NCI-H345 treated with DMSO at 0.1 percent for 48 hours (cell line): ENCODE data around the gene ARHGEF28.

Experiments
- DNase-seq: peaks from one replicate; lab custom pipeline; 2025; ENCODE audit not compliant: unreplicated experiment; lab: John Stamatoyannopoulos, UW

The ARHGEF28 gene, protein sequence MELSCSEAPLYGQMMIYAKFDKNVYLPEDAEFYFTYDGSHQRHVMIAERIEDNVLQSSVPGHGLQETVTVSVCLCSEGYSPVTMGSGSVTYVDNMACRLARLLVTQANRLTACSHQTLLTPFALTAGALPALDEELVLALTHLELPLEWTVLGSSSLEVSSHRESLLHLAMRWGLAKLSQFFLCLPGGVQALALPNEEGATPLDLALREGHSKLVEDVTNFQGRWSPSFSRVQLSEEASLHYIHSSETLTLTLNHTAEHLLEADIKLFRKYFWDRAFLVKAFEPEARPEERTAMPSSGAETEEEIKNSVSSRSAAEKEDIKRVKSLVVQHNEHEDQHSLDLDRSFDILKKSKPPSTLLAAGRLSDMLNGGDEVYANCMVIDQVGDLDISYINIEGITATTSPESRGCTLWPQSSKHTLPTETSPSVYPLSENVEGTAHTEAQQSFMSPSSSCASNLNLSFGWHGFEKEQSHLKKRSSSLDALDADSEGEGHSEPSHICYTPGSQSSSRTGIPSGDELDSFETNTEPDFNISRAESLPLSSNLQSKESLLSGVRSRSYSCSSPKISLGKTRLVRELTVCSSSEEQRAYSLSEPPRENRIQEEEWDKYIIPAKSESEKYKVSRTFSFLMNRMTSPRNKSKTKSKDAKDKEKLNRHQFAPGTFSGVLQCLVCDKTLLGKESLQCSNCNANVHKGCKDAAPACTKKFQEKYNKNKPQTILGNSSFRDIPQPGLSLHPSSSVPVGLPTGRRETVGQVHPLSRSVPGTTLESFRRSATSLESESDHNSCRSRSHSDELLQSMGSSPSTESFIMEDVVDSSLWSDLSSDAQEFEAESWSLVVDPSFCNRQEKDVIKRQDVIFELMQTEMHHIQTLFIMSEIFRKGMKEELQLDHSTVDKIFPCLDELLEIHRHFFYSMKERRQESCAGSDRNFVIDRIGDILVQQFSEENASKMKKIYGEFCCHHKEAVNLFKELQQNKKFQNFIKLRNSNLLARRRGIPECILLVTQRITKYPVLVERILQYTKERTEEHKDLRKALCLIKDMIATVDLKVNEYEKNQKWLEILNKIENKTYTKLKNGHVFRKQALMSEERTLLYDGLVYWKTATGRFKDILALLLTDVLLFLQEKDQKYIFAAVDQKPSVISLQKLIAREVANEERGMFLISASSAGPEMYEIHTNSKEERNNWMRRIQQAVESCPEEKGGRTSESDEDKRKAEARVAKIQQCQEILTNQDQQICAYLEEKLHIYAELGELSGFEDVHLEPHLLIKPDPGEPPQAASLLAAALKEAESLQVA (N-terminal part only)

DNA sequence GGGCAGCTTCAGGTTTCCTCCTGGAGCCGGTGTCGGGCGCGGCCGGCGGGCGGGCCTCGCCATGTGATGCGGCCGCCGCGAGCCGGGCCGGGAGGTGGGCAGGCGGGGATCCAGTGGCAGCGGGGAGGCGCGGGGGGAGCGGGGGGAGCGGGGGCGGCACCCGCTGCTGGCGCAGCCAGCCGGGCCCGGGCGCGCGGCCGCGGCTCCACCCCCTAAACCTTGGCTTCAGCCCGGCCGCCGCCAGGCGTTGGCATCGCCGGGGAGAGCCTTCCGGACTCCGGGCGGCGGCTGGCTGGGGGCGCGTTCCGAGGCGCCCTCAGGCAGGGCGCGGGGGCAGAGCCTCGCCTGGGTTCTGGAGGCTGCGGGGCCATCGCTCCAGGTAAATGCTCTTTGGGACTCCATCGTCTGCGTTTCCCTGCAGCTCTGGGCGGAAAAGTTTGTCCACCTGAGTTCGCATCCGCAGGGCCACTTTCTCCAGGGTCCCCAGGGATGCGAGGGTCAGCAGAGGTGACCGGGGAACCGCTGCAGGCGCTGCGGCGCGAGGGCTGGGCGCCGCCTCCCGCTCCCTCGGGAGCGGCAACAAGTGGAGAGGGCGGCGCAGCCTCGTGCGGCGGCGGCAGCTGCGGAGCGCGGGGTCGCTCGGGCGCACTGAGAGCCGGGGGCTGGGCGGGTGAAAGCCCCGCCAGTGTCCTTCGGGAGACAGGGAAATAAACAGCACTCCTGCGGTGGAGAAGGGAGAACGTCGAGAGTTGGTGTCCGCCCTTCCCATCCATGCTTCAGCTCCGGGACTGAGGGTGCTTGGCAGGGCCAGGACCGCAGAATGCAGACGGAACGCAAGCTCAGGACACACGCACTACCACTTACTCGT is at the start of gene ARHGEF28:
Gene ARHGEF28, plus strand, starts transcription at position 253 of the 868 bp plus-strand sequence. CDS start 58,656 bp downstream, outside the sequence.
- no peak for DNase-seq

DNA sequence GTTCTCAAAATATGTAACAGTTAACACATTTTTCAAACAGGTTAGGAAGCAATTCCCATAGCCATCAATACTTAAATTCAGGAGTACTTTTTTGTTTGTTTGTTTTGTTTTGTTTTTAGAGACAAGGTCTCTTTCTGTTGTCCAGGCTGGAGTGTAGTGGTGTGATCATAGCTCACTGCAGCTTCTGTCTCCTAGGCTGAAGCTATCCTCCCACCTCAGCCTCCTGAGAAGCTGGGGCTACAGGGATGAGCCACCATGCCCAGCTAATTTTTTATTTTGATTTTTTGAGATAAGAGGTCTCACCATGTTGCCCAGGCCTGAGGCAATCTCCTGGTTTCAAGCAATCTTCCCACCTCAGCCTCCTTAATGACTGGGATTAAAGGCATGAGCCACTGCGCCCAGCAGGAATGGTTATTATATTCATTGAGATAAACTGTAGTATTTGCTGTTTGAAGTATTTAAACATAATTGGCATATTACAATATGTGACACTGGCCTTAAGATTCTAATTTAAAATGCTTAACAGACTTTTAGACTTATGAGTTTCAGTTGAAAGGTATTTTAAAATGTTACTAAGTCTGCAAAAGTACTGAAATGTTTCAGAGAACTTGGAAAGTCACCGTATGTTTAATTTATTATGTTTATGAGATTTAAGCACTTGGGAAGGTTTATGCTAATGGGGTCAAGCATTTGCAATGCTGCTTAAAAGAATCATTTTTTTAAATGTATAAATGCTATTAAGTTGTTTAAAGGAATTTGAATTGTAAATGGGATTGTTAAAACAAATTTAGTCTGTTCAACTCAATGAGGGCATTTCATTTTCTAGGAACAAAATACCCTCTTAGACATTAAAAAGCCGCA is 43.5 kb upstream of the ARHGEF28 start:
- DNase-seq: no peak

DNA sequence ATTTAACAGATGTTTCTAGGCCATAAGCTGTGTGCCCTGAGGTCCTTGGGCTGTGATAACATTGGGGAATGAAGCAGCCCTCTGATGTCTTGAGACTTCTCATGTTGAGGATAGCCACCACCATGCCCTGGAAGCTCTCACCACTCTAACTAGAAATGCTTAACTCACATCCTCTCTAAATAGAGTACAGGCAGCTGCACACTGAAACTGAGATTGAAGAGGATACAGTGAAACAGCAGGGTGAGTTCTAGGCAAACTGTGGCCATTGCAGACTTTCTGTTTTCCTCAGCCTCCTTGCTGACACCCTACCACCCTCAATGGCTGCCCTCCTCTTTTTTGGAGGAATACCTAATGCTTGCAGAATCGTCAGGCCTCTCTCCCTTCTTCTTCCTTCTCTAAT is 38.1 kb upstream of the ARHGEF28 start:
- DNase-seq: no peak

- DNase-seq: peak; percentile 37
These were observed 34.8 kb upstream of the ARHGEF28 start for GRCh38 chr5:73591102-73591695.

- no peak for DNase-seq
These were observed 34.1 kb upstream of the ARHGEF28 start for GRCh38 chr5:73591698-73592501.

GRCh38 chr5:73592551-73592950 is 33.4 kb upstream of the ARHGEF28 start:
- no peak for DNase-seq

DNA sequence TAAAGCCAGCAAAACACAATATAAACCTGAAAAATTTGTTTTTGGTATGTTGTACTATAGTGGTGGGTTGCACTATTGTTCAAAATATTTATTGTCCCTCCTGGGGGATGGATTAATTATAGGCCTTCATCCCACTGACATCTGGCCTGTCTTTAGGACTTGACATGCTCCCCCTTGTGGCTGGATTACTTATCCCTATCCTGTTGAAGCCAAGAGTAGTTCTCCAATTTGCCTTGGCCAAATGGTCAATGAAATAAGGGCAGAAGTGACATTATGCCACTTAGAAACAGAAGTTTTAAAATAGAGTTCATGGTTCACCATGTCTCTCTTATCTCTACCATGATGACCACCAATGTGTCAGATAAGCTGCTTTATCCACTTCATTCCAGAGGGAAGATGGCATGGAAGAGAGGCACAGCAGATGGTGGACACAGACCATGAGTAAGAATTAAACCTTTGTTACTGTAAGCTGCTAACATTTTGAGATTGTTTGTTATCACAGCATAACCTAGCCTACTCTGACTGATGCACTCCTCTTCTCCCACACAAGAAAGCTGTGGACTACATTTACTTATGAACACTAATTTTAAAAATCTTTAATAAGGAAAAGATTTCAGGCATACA is 29.2 kb upstream of the ARHGEF28 start:
- peak; percentile 14 for DNase-seq

GRCh38 chr5:73599380-73599779 is 26.6 kb upstream of the ARHGEF28 start:
- no peak for DNase-seq

GRCh38 chr5:73603998-73604397 is 22.0 kb upstream of the ARHGEF28 start:
- DNase-seq: no peak

DNA sequence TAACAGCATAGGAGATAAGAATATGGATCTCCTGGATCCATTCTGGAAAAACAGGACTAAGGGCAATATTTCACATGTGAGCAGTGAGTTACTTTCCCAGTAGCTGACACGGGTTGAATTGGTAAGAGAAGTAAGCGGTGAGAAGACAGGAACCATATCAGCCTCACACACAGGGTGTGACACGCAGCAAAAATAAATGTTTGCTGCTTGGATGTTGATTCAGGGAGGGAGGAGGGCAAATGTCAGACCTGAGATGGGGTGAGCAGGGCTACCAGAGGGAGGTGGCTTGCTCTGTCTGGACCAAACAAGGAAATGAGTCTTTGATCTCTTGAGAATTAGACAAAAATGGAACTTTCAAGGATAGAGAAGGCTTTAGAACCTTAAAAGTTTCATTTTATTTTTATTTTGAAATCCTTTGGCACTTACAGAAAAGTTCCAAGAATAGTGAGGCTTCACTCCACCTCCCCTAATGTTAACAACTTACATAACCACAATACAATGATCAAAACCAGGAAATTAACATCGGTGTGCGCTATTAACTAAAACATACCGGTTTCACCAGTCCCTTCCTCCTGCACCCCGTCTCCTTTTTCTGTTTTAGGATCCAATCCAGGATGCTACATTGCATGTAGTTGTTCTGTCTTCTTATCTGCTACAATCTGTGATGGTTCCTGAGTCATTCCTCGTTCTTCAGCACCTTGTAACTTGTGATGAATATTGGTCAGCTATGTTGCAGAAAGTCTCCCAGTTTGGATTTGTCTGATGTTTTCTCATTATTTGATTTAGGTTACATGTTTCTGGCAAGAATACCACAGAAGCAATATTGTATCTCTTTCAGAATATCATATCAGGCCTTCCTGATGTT is 20.5 kb upstream of the ARHGEF28 start:
- no peak for DNase-seq

DNA sequence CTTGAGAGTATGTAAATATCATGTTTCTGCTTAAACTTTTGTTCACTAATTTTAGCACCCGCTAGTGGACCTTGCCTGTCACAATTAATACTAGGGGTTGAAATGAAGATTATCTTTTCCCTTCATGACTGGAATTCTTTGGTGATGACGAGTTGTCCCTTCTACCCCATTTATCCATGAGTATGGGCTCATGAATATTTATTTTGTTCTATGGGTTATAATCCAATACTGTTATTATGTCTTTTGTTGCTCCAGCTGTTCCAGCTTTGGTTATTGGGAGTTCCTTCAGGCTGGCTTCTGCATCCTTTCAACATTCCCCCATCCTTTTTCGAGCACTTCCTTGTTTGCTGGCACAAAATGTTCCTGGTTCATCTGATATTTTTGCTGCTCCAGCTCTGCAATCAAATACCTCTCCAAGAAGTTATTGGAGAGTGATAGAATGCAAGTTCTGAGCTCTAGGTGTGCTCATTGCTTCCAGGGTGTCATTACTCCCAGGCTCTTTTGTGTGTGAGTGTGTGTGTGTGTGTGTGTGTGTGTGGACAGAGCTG is 19.7 kb upstream of the ARHGEF28 start:
- no peak for DNase-seq

DNA sequence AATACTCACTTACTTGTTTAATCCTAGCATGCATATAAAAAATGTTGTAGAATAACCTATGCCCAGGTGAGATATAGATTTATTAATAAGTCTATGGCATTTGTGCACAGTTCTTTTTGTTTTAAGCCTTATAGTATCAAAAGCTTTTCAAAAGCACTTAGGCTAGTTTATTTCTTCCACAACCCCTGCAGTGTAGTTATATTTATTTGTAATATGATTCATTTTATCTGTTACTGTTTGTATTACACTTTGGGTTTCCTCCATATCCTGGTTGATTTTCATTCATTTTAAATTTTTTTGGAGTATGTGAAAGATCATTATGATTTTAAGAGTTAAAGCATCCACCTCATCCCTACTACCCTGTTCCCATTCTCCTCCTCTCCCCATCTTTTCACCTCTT is 18.8 kb upstream of the ARHGEF28 start:
- DNase-seq: no peak

DNA sequence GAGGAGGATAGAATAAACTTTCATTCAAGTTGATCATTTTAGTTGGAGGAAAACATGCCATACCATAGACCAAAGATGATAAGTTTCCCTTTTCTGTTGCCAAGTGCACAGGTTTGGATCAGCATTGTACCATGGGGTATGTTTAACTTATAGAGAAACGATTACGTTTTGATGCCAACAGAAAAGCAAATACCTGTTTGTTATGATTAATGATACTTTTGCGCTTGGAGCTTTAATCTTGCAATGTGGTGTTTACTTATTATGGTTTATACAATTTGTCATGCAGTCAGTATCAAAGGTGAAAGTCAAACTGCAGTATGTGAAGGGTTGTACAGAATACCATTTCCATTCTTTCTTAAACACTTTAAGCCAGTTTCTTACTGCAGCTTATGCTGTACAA is 13.2 kb upstream of the ARHGEF28 start:
- no peak for DNase-seq

GRCh38 chr5:73615085-73615484 is 10.9 kb upstream of the ARHGEF28 start:
- DNase-seq: no peak

DNA sequence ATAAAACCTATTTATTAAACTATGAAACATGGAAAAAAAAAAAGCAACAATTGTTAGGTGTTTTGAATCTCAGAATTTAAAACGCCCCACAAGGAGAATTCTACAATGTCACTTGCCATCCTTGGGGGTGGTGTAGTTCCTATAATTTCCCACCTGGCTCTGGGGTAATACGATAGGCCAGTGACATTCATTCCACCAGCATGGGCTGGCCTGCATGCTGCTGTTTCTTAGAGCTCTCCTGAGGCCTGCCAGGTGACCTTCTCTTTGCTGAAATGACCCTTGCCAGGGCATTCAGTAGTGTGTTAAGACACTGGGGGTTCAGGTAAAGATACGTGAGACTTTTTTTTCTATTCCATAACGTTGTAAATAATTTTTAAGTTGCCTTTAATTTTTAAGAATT is 10.0 kb upstream of the ARHGEF28 start:
- no peak for DNase-seq

DNA sequence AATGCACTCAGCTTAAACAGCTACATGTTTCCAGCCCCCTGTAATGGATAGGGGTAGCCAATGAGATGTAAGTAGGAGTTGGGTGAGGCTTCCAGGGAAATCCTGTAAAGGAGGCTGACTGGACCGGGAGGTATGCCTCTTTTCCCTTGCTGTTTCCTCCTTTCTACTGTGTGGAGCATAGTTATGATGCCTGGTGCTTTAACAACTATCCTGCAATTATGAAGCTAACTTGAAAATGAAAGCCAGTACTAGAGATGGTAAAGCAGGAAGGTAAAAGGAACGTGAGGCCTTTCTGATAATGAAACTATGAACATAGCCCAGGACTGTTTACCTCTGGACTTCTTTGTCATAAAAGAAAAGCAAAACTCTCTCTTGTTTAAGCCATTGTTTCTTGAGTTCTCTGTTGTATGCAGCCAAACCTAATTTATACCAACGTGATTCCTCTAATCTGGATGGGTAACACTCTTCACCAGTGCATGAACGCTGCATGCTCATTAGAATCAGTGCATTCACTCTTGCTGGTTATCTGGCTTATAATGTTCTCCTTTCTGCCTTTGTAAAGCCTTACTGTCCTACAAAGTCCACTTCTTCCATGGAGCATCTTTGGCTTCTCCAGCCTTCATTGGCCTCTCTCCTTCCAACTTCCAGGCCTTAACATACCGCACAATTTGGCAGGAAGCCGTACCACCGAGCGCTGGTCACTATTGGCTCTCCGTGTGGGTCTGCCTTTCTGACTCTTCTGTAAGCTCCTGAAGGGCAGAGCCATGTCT is 8.3 kb upstream of the ARHGEF28 start:
- DNase-seq: no peak
